WTC11 (cell line): ENCODE results near the gene BCS1L. TPM values are rescaled to one million over a fixed set of nuclear protein-coding genes. Genes with fewer than 3 reads are reported as not detected.

ENCODE experiments used
- ATAC-seq: fragments of 200-7000 bp; cut with Tn5 transposase; 2 replicates; pipeline ENCODE4 v1.10.0; 2021; ENCODE audit warnings: mild to moderate bottlenecking, moderate library complexity
- CTCF ChIA-PET: fragments of 300-600 bp; sonication (Branson Sonifier 250); formaldehyde crosslinking; loops from one replicate; lab custom pipeline; 2021; ENCODE audit warnings: antibody characterized with exemption; lab: Charles Lee
- POLR2A ChIA-PET: fragments of 350-600 bp; sonication (Branson Sonifier 250); formaldehyde crosslinking; loops from one replicate; lab custom pipeline; 2021; ENCODE audit warnings: antibody characterized with exemption; lab: Charles Lee
- DNase-seq: peaks from one replicate; pipeline ENCODE4 v3.0.0; 2021; ENCODE audit warnings: low spot score
- H3K27ac Mint-ChIP-seq: 2 replicates; pipeline ENCODE4 v1.8.0; 2021; ENCODE audit warnings: mixed read lengths
- H3K27me3 Mint-ChIP-seq: 2 replicates; pipeline ENCODE4 v1.8.0; 2021; ENCODE audit warnings: low read depth, mild to moderate bottlenecking, moderate library complexity, mixed read lengths
- H3K36me3 Mint-ChIP-seq: 2 replicates; pipeline ENCODE4 v1.8.0; 2021; ENCODE audit warnings: mixed read lengths
- H3K4me1 Mint-ChIP-seq: 2 replicates; pipeline ENCODE4 v1.8.0; 2022; ENCODE audit warnings: mixed read lengths
- H3K4me3 Mint-ChIP-seq: 2 replicates; pipeline ENCODE4 v1.8.0; 2021; ENCODE audit warnings: mild to moderate bottlenecking, moderate library complexity, mixed read lengths
- H3K9me3 Mint-ChIP-seq: 2 replicates; pipeline ENCODE4 v1.8.0; 2021; ENCODE audit warnings: mixed read lengths
- ATF1 ChIP-seq: sonication (generic); formaldehyde crosslinking; IDR thresholded peaks from 2 replicates; pipeline ENCODE4 v1.8.1; 2023; ENCODE audit warnings: mild to moderate bottlenecking, moderate library complexity, missing genetic modification reagents
- FOXJ3 ChIP-seq: sonication (generic); formaldehyde crosslinking; IDR thresholded peaks from 2 replicates; pipeline ENCODE4 v1.9.0; 2021; ENCODE audit warnings: missing genetic modification reagents, mild to moderate bottlenecking, borderline replicate concordance
- GABPB1 ChIP-seq: sonication (generic); formaldehyde crosslinking; IDR thresholded peaks from 2 replicates; pipeline ENCODE4 v1.8.1; 2023; ENCODE audit warnings: mild to moderate bottlenecking, missing genetic modification reagents
- HMGA2 ChIP-seq: fragments of 250-450 bp; sonication (Bioruptor Pico); IDR thresholded peaks from 2 replicates; pipeline ENCODE4 v1.4.0; 2021; ENCODE audit warnings: mild to moderate bottlenecking, moderate library complexity
- IRF2 ChIP-seq: sonication (generic); formaldehyde crosslinking; IDR thresholded peaks from 2 replicates; pipeline ENCODE4 v1.8.0; 2022; ENCODE audit warnings: low read depth, missing genetic modification reagents, borderline replicate concordance
- MYBL2 ChIP-seq: sonication (generic); formaldehyde crosslinking; IDR thresholded peaks from 2 replicates; pipeline ENCODE4 v1.8.1; 2023; ENCODE audit warnings: mild to moderate bottlenecking, moderate library complexity, missing genetic modification reagents
- NFYB ChIP-seq: sonication (generic); formaldehyde crosslinking; conservative IDR thresholded peaks from 2 replicates; pipeline ENCODE4 v1.8.0; 2022; ENCODE audit warnings: low read depth, missing genetic modification reagents
- RORB ChIP-seq: fragments of 250-450 bp; sonication (Bioruptor Pico); IDR thresholded peaks from 2 replicates; pipeline ENCODE4 v1.9.0; 2021; ENCODE audit warnings: mild to moderate bottlenecking
- SMAD4 ChIP-seq: sonication (generic); formaldehyde crosslinking; IDR thresholded peaks from 2 replicates; pipeline ENCODE4 v1.8.0; 2022; ENCODE audit warnings: mild to moderate bottlenecking, missing genetic modification reagents
- SOX15 ChIP-seq: fragments of 250-450 bp; sonication (Bioruptor Pico); IDR thresholded peaks from 2 replicates; pipeline ENCODE4 v1.9.0; 2021; ENCODE audit warnings: mild to moderate bottlenecking
- TEAD1 ChIP-seq: sonication (generic); formaldehyde crosslinking; IDR thresholded peaks from 2 replicates; pipeline ENCODE4 v1.8.0; 2022; ENCODE audit warnings: mild to moderate bottlenecking, missing genetic modification reagents
- ZNF396 ChIP-seq: fragments of 250-450 bp; sonication (Bioruptor Pico); IDR thresholded peaks from 2 replicates; pipeline ENCODE4 v1.8.0; 2021; ENCODE audit warnings: mild to moderate bottlenecking, moderate library complexity, borderline replicate concordance
- ZNF416 ChIP-seq: fragments of 250-450 bp; sonication (Bioruptor Pico); IDR thresholded peaks from 2 replicates; pipeline ENCODE4 v1.9.0; 2021; ENCODE audit warnings: mild to moderate bottlenecking, inconsistent platforms
- total RNA-seq: library from RNA; stranded (reverse); gene quantifications from 3 replicates; pipeline ENCODE4 v1.2.3, GENCODE V29; 2021
- TF ChIP-seq, protein P1 (sequence below): sonication (generic); formaldehyde crosslinking; IDR thresholded peaks from 2 replicates; pipeline ENCODE4 v1.8.0; 2022; ENCODE audit warnings: missing genetic modification reagents
- TF ChIP-seq, protein P2 (sequence below): sonication (generic); formaldehyde crosslinking; IDR thresholded peaks from 2 replicates; pipeline ENCODE4 v1.8.0; 2023; ENCODE audit warnings: mild to moderate bottlenecking, missing genetic modification reagents
- TF ChIP-seq, protein P3 (sequence below): sonication (generic); formaldehyde crosslinking; IDR thresholded peaks from 2 replicates; pipeline ENCODE4 v1.8.1; 2023; ENCODE audit warnings: mild to moderate bottlenecking, missing genetic modification reagents, borderline replicate concordance
- TF ChIP-seq, protein P4 (sequence below): sonication (generic); formaldehyde crosslinking; IDR thresholded peaks from 2 replicates; pipeline ENCODE4 v1.8.0; 2022; ENCODE audit warnings: mild to moderate bottlenecking, missing genetic modification reagents
- TF ChIP-seq, protein P5 (sequence below): fragments of 200-600 bp; IDR thresholded peaks from 2 replicates; pipeline ENCODE4 v1.8.0; 2022; ENCODE audit warnings: antibody characterized with exemption

BCS1L gene
- total RNA-seq, 1 experiment from 2014 or later: 32.7 TPM

DNA sequence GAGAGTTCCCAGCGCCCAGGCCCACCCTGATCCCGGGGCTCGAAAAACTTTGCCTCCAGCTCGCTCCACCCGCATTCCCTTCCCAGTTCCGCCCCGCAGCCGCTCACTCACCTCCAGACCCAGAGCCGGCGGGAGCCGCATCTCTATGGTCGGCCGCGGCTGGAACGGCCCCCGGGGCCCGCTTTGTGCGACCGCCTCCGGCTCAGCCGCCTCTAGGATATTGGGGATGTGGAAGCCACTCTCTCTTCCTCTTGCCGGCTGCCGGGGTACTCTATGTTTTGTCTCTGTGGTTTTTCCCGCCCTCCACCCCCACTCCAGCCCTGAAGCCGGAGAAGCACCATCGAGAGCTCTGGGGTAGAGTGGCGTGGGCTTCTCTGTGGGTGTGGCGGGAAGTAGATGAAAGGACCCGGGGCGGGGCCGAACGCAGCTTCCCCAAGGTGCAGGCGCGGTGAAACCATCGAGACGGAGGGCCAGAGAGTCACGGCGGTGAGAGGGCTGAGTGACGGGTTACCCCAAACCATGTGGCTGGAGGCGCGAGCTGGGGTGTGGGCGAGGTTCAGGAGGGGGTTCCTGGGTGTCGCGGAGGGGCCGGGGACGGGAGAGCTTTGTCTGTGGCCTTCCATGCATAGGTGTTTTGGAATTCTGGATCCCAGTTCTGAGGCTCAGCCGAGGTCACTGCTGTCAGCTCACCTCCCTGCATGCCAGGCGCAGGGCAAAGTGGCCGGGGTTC, at the start of gene BCS1L, which contains the start of gene ZNF142 (continued):
- TF ChIP-seq SMAD4 (CRISPR knock-in tag): no peak
- no peak for TF ChIP-seq HMGA2
- TF ChIP-seq NFYB: no peak
- TF ChIP-seq, all 79 proteins: peak for 13

DNA sequence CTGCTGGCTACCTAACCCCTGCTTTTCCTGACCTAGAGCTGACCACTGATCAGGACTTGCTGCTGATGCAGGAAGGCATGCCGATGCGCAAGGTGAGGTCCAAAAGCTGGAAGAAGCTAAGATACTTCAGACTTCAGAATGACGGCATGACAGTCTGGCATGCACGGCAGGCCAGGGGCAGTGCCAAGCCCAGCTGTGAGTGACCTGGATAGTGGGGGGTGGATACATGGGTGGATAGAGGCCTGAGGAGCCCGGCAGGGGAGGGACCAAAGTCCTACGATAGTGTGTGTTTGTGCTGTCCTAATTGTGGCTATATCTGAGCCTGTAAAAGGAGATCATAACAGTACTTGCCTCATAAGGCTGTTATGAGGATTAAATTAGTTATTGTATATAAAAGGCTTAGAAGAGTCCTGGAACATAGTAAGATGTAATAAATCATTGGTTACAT, 43.6 kb upstream of the BCS1L start:
- H3K36me3 Mint-ChIP-seq: no peaks in the 10 kb centered on the region
- POLR2A ChIA-PET: no interaction called here
- no peak for TF ChIP-seq TEAD1 (CRISPR knock-in tag)
- TF ChIP-seq, protein P1, sequence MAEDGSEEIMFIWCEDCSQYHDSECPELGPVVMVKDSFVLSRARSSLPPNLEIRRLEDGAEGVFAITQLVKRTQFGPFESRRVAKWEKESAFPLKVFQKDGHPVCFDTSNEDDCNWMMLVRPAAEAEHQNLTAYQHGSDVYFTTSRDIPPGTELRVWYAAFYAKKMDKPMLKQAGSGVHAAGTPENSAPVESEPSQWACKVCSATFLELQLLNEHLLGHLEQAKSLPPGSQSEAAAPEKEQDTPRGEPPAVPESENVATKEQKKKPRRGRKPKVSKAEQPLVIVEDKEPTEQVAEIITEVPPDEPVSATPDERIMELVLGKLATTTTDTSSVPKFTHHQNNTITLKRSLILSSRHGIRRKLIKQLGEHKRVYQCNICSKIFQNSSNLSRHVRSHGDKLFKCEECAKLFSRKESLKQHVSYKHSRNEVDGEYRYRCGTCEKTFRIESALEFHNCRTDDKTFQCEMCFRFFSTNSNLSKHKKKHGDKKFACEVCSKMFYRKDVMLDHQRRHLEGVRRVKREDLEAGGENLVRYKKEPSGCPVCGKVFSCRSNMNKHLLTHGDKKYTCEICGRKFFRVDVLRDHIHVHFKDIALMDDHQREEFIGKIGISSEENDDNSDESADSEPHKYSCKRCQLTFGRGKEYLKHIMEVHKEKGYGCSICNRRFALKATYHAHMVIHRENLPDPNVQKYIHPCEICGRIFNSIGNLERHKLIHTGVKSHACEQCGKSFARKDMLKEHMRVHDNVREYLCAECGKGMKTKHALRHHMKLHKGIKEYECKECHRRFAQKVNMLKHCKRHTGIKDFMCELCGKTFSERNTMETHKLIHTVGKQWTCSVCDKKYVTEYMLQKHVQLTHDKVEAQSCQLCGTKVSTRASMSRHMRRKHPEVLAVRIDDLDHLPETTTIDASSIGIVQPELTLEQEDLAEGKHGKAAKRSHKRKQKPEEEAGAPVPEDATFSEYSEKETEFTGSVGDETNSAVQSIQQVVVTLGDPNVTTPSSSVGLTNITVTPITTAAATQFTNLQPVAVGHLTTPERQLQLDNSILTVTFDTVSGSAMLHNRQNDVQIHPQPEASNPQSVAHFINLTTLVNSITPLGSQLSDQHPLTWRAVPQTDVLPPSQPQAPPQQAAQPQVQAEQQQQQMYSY (CRISPR knock-in tag): no peak
- TF ChIP-seq, protein P2, sequence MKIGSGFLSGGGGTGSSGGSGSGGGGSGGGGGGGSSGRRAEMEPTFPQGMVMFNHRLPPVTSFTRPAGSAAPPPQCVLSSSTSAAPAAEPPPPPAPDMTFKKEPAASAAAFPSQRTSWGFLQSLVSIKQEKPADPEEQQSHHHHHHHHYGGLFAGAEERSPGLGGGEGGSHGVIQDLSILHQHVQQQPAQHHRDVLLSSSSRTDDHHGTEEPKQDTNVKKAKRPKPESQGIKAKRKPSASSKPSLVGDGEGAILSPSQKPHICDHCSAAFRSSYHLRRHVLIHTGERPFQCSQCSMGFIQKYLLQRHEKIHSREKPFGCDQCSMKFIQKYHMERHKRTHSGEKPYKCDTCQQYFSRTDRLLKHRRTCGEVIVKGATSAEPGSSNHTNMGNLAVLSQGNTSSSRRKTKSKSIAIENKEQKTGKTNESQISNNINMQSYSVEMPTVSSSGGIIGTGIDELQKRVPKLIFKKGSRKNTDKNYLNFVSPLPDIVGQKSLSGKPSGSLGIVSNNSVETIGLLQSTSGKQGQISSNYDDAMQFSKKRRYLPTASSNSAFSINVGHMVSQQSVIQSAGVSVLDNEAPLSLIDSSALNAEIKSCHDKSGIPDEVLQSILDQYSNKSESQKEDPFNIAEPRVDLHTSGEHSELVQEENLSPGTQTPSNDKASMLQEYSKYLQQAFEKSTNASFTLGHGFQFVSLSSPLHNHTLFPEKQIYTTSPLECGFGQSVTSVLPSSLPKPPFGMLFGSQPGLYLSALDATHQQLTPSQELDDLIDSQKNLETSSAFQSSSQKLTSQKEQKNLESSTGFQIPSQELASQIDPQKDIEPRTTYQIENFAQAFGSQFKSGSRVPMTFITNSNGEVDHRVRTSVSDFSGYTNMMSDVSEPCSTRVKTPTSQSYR (CRISPR knock-in tag): no peak
- no peak for TF ChIP-seq ATF1 (CRISPR knock-in tag)
- no peak for TF ChIP-seq RORB (CRISPR knock-in tag)
- TF ChIP-seq IRF2 (CRISPR knock-in tag): no peak
- TF ChIP-seq, protein P3, sequence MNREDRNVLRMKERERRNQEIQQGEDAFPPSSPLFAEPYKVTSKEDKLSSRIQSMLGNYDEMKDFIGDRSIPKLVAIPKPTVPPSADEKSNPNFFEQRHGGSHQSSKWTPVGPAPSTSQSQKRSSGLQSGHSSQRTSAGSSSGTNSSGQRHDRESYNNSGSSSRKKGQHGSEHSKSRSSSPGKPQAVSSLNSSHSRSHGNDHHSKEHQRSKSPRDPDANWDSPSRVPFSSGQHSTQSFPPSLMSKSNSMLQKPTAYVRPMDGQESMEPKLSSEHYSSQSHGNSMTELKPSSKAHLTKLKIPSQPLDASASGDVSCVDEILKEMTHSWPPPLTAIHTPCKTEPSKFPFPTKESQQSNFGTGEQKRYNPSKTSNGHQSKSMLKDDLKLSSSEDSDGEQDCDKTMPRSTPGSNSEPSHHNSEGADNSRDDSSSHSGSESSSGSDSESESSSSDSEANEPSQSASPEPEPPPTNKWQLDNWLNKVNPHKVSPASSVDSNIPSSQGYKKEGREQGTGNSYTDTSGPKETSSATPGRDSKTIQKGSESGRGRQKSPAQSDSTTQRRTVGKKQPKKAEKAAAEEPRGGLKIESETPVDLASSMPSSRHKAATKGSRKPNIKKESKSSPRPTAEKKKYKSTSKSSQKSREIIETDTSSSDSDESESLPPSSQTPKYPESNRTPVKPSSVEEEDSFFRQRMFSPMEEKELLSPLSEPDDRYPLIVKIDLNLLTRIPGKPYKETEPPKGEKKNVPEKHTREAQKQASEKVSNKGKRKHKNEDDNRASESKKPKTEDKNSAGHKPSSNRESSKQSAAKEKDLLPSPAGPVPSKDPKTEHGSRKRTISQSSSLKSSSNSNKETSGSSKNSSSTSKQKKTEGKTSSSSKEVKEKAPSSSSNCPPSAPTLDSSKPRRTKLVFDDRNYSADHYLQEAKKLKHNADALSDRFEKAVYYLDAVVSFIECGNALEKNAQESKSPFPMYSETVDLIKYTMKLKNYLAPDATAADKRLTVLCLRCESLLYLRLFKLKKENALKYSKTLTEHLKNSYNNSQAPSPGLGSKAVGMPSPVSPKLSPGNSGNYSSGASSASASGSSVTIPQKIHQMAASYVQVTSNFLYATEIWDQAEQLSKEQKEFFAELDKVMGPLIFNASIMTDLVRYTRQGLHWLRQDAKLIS (CRISPR knock-in tag): no peak
- TF ChIP-seq, protein P4, sequence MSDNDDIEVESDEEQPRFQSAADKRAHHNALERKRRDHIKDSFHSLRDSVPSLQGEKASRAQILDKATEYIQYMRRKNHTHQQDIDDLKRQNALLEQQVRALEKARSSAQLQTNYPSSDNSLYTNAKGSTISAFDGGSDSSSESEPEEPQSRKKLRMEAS: no peak
- TF ChIP-seq FOXJ3 (CRISPR knock-in tag): no peak
- no peak for TF ChIP-seq ZNF416 (CRISPR knock-in tag)
- no peak for TF ChIP-seq SOX15 (CRISPR knock-in tag)
- no peak for TF ChIP-seq GABPB1 (CRISPR knock-in tag)
- no peak for TF ChIP-seq ZNF396 (CRISPR knock-in tag)
- TF ChIP-seq MYBL2 (CRISPR knock-in tag): no peak
- TF ChIP-seq, protein P5, sequence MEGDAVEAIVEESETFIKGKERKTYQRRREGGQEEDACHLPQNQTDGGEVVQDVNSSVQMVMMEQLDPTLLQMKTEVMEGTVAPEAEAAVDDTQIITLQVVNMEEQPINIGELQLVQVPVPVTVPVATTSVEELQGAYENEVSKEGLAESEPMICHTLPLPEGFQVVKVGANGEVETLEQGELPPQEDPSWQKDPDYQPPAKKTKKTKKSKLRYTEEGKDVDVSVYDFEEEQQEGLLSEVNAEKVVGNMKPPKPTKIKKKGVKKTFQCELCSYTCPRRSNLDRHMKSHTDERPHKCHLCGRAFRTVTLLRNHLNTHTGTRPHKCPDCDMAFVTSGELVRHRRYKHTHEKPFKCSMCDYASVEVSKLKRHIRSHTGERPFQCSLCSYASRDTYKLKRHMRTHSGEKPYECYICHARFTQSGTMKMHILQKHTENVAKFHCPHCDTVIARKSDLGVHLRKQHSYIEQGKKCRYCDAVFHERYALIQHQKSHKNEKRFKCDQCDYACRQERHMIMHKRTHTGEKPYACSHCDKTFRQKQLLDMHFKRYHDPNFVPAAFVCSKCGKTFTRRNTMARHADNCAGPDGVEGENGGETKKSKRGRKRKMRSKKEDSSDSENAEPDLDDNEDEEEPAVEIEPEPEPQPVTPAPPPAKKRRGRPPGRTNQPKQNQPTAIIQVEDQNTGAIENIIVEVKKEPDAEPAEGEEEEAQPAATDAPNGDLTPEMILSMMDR: no peak
- no peak for TF ChIP-seq SMAD4 (CRISPR knock-in tag)
- no peak for DNase-seq
- CTCF ChIA-PET: interaction anchor here (1.1 to 3.6 kb wide), 2 partner anchors 8 to 43 kb away, joined by 3 to 13 read pairs; partner anchors contain the start of gene PLCD4
- no peak overlapping the region for H3K4me3 Mint-ChIP-seq
- no peak overlapping the region for H3K27ac Mint-ChIP-seq
- no peaks in the 10 kb centered on the region for H3K4me1 Mint-ChIP-seq
- H3K9me3 Mint-ChIP-seq: no peaks in the 10 kb centered on the region
- ATAC-seq: no peak
- H3K27me3 Mint-ChIP-seq: no peaks in the 10 kb centered on the region
